Stomach (tissue), 4 donors: ENCODE results near the gene GOLGA1.

Experiments used
- POLR2AphosphoS5 ChIP-seq, 3 donors: sonication (generic); formaldehyde crosslinking; IDR thresholded peaks; one replicate each; pipeline ENCODE4 v1.6.1; 2016; ENCODE audit warnings: antibody characterized with exemption in 3 of 3
- TF ChIP-seq, protein P1 (sequence below), 7 experiments: fragments of 450-650 bp in 4 of 7; fragments of 200-600 bp in 3 of 7; sonication (generic) in 3 of 7; IDR thresholded peaks; one replicate each; pipeline ENCODE4 v1.5.1; 2016 to 2019; ENCODE audit warnings: antibody characterized with exemption in 7 of 7, control low read depth in 2 of 7, mild to moderate bottlenecking in 1 of 7

- TF ChIP-seq, protein P1, sequence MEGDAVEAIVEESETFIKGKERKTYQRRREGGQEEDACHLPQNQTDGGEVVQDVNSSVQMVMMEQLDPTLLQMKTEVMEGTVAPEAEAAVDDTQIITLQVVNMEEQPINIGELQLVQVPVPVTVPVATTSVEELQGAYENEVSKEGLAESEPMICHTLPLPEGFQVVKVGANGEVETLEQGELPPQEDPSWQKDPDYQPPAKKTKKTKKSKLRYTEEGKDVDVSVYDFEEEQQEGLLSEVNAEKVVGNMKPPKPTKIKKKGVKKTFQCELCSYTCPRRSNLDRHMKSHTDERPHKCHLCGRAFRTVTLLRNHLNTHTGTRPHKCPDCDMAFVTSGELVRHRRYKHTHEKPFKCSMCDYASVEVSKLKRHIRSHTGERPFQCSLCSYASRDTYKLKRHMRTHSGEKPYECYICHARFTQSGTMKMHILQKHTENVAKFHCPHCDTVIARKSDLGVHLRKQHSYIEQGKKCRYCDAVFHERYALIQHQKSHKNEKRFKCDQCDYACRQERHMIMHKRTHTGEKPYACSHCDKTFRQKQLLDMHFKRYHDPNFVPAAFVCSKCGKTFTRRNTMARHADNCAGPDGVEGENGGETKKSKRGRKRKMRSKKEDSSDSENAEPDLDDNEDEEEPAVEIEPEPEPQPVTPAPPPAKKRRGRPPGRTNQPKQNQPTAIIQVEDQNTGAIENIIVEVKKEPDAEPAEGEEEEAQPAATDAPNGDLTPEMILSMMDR (IDR thresholded peaks at IDR 0.05), result no peak
- TF ChIP-seq POLR2AphosphoS5 (IDR thresholded peaks at IDR 0.05), result no peak
These were observed 9.3 kb upstream of the GOLGA1 start for GRCh38 chr9:124950050-124950718.
